IPS DF 6.9 (cell line): ENCODE results near the gene PDZRN3.
"Not testable (repeated sequence)": the region's sequence is repeated elsewhere in the genome, so short reads cannot be mapped to it uniquely, and the experiment has no call there.

ENCODE experiments used
- DNase-seq: peaks from one replicate; pipeline ENCODE4 v3.0.0-alpha.2; 2013; ENCODE audit warnings: low read depth, low spot score
- H3K27ac ChIP-seq: one replicate; pipeline ENCODE4 v1.5.1; 2013; ENCODE audit warnings: low read length, control low read depth
- H3K27me3 ChIP-seq: 2 replicates; pipeline ENCODE4 v1.6.1; 2013; ENCODE audit warnings: mild to moderate bottlenecking, low read length; ENCODE audit not compliant: control insufficient read depth, insufficient read depth
- H3K36me3 ChIP-seq: 2 replicates; pipeline ENCODE4 v1.6.1; 2013; ENCODE audit warnings: low read length; ENCODE audit not compliant: control insufficient read depth, insufficient read depth
- H3K4me1 ChIP-seq: 2 replicates; pipeline ENCODE4 v1.6.1; 2013; ENCODE audit warnings: low read length; ENCODE audit not compliant: control insufficient read depth, insufficient read depth
- H3K4me3 ChIP-seq: 2 replicates; pipeline ENCODE4 v1.5.1; 2013; ENCODE audit warnings: mild to moderate bottlenecking, low read length
- H3K9me3 ChIP-seq: 2 replicates; pipeline ENCODE4 v1.6.1; 2013; ENCODE audit warnings: low read length, inconsistent platforms; ENCODE audit not compliant: control insufficient read depth, insufficient read depth
- WGBS: extraction: QIAGEN DNeasy Blood & Tissue Kit; methylation state at CpG from one replicate; pipeline ENCODE4 v1.1.7; 2013; ENCODE audit warnings: mixed read lengths, missing lambda C conversion rate; ENCODE audit not compliant: insufficient read length, insufficient coverage; 5-methylcytosine and 5-hydroxymethylcytosine counted together

PDZRN3 gene

GRCh38 chr3:73470860-73471259 lies 153.9 kb downstream of the PDZRN3 start:
- Histone ChIP-seq H3K4me3 (no peak overlapping the region), H3K9me3 (no peaks in the 10 kb centered on the region), H3K36me3 (no peaks in the 10 kb centered on the region), H3K4me1 (peaks cover 2% of the 10 kb centered on the region; the same call in 1 of the 2 replicates), H3K27ac (no peak overlapping the region), H3K27me3 (no peaks in the 10 kb centered on the region)
- WGBS: no CpG with 5 or more reads among the region's 4 CpGs
- DNase-seq: no peak

- no peak for DNase-seq
- Histone ChIP-seq H3K27me3 (no peaks in the 10 kb centered on the region), H3K36me3 (no peaks in the 10 kb centered on the region), H3K4me3 (no peak overlapping the region), H3K4me1 (no peaks in the 10 kb centered on the region; the same call in 1 of the 2 replicates), H3K9me3 (no peaks in the 10 kb centered on the region), H3K27ac (no peak overlapping the region)
- WGBS: no CpG with 5 or more reads among the region's 9 CpGs
Observed at GRCh38 chr3:73469331-73469730, 155.4 kb downstream of the PDZRN3 start.

- H3K9me3 ChIP-seq: no peaks in the 10 kb centered on the region
- no peaks in the 10 kb centered on the region for H3K27me3 ChIP-seq
- H3K4me1 ChIP-seq: no peaks in the 10 kb centered on the region
- no peak overlapping the region for H3K4me3 ChIP-seq
- no peak overlapping the region for H3K27ac ChIP-seq
- DNase-seq: no peak
- no peaks in the 10 kb centered on the region for H3K36me3 ChIP-seq
- no CpG with 5 or more reads among the region's 3 CpGs for WGBS
Observed at GRCh38 chr3:73467211-73467610, 157.5 kb downstream of the PDZRN3 start.

GRCh38 chr3:73465926-73466325 lies 158.8 kb downstream of the PDZRN3 start:
- WGBS: no CpG with 5 or more reads among the region's 2 CpGs
- DNase-seq: no peak

GRCh38 chr3:73464126-73464525 lies 160.6 kb downstream of the PDZRN3 start:
- H3K4me3 ChIP-seq, DNase-seq, H3K9me3 ChIP-seq, H3K27me3 ChIP-seq, H3K4me1 ChIP-seq, H3K36me3 ChIP-seq, H3K27ac ChIP-seq: not testable (repeated sequence)
- no CpG with 5 or more reads among the region's 5 CpGs for WGBS

More at GRCh38 chr3:73465926-73466325, 158.8 kb downstream of the PDZRN3 start:
- Histone ChIP-seq H3K4me3 (no peak overlapping the region), H3K4me1 (no peaks in the 10 kb centered on the region), H3K27ac (no peak overlapping the region), H3K27me3 (no peaks in the 10 kb centered on the region), H3K36me3 (no peaks in the 10 kb centered on the region), H3K9me3 (no peaks in the 10 kb centered on the region)

GRCh38 chr3:73461547-73461946 lies 163.2 kb downstream of the PDZRN3 start:
- no peak overlapping the region for H3K4me3 ChIP-seq
- no peaks in the 10 kb centered on the region for H3K9me3 ChIP-seq
- DNase-seq: no peak
- H3K36me3 ChIP-seq: no peaks in the 10 kb centered on the region
- no peak overlapping the region for H3K27ac ChIP-seq
- WGBS: no CpG with 5 or more reads among the region's 4 CpGs
- H3K4me1 ChIP-seq: no peaks in the 10 kb centered on the region
- no peaks in the 10 kb centered on the region for H3K27me3 ChIP-seq

GRCh38 chr3:73459711-73460110 lies 165.0 kb downstream of the PDZRN3 start:
- H3K27me3 ChIP-seq: no peaks in the 10 kb centered on the region
- no CpG with 5 or more reads among the region's 2 CpGs for WGBS
- no peaks in the 10 kb centered on the region for H3K4me1 ChIP-seq
- H3K27ac ChIP-seq: no peak overlapping the region
- H3K9me3 ChIP-seq: no peaks in the 10 kb centered on the region
- H3K4me3 ChIP-seq: no peak overlapping the region
- no peaks in the 10 kb centered on the region for H3K36me3 ChIP-seq
- DNase-seq: no peak

GRCh38 chr3:73453666-73454065 lies 171.1 kb downstream of the PDZRN3 start:
- Histone ChIP-seq H3K4me3 (no peak overlapping the region), H3K4me1 (peaks cover 3% of the 10 kb centered on the region; the same call in 1 of the 2 replicates), H3K9me3 (no peaks in the 10 kb centered on the region), H3K27me3 (no peaks in the 10 kb centered on the region), H3K27ac (no peak overlapping the region), H3K36me3 (no peaks in the 10 kb centered on the region)
- DNase-seq: no peak
- no CpG with 5 or more reads among the region's 4 CpGs for WGBS

GRCh38 chr3:73452729-73453128 lies 172.0 kb downstream of the PDZRN3 start:
- DNase-seq: no peak
- no CpG with 5 or more reads among the region's 3 CpGs for WGBS
- Histone ChIP-seq H3K27me3 (no peaks in the 10 kb centered on the region), H3K9me3 (no peaks in the 10 kb centered on the region), H3K4me3 (no peak overlapping the region), H3K36me3 (no peaks in the 10 kb centered on the region), H3K27ac (no peak overlapping the region), H3K4me1 (peaks cover 3% of the 10 kb centered on the region; the same call in 1 of the 2 replicates)

GRCh38 chr3:73451301-73451944 lies 173.3 kb downstream of the PDZRN3 start:
- H3K4me1 ChIP-seq: peaks cover 3% of the 10 kb centered on the region; the same call in 1 of the 2 replicates
- no peaks in the 10 kb centered on the region for H3K36me3 ChIP-seq
- no CpG with 5 or more reads among the region's 3 CpGs for WGBS
- no peak for DNase-seq
- no peaks in the 10 kb centered on the region for H3K27me3 ChIP-seq
- no peak overlapping the region for H3K27ac ChIP-seq
- no peak overlapping the region for H3K4me3 ChIP-seq
- H3K9me3 ChIP-seq: no peaks in the 10 kb centered on the region

- Histone ChIP-seq H3K36me3 (no peaks in the 10 kb centered on the region), H3K4me1 (peaks cover 3% of the 10 kb centered on the region; the same call in 1 of the 2 replicates), H3K27me3 (no peaks in the 10 kb centered on the region), H3K4me3 (no peak overlapping the region), H3K27ac (no peak overlapping the region), H3K9me3 (no peaks in the 10 kb centered on the region)
- no peak for DNase-seq
- no CpG with 5 or more reads among the region's 4 CpGs for WGBS
Observed at GRCh38 chr3:73449774-73450173, 175.0 kb downstream of the PDZRN3 start.
